Trophoblast cell (in vitro differentiated cells and primary cell): ENCODE data around the gene SLC37A1.

Source experiments
- DNase-seq, 2 donors: peaks; one replicate each; pipeline ENCODE4 v3.0.0-alpha.2; 2016
- H2AFZ ChIP-seq: 2 replicates; pipeline ENCODE4 v1.6.1; 2013; ENCODE audit warnings: low read length, moderate library complexity, mild to moderate bottlenecking; ENCODE audit not compliant: insufficient read depth, poor library complexity
- H2AK5ac ChIP-seq: 2 replicates; pipeline ENCODE4 v1.6.1; 2013; ENCODE audit warnings: mild to moderate bottlenecking, low read length
- H2BK120ac ChIP-seq: 2 replicates; pipeline ENCODE4 v1.6.1; 2013; ENCODE audit warnings: low read length, mild to moderate bottlenecking, moderate library complexity; ENCODE audit not compliant: insufficient read depth, poor library complexity
- H2BK12ac ChIP-seq: 2 replicates; pipeline ENCODE4 v1.6.1; 2013; ENCODE audit warnings: mild to moderate bottlenecking, low read length, moderate library complexity
- H2BK5ac ChIP-seq: 2 replicates; pipeline ENCODE4 v1.6.1; 2013; ENCODE audit warnings: low read length, low read depth, moderate library complexity, mild to moderate bottlenecking; ENCODE audit not compliant: poor library complexity
- H3K14ac ChIP-seq: 2 replicates; pipeline ENCODE4 v1.6.1; 2013; ENCODE audit warnings: mild to moderate bottlenecking, low read length
- H3K18ac ChIP-seq: 2 replicates; pipeline ENCODE4 v1.6.1; 2013; ENCODE audit warnings: mild to moderate bottlenecking, low read length
- H3K23ac ChIP-seq: 2 replicates; pipeline ENCODE4 v1.6.1; 2013; ENCODE audit warnings: low read length
- H3K27ac ChIP-seq: 2 replicates; pipeline ENCODE4 v1.5.1; 2013; ENCODE audit warnings: low read depth, mild to moderate bottlenecking, inconsistent platforms, low read length, moderate library complexity
- H3K27me3 ChIP-seq: 2 replicates; pipeline ENCODE4 v1.6.1; 2013; ENCODE audit warnings: inconsistent platforms, mild to moderate bottlenecking, low read length, moderate library complexity; ENCODE audit not compliant: insufficient read depth
- H3K36me3 ChIP-seq, 2 experiments: 1 replicate in 1 of 2; 2 replicates in 1 of 2; pipeline ENCODE4 v1.6.1; 2013; ENCODE audit warnings: low read length in 2 of 2, mild to moderate bottlenecking in 2 of 2, moderate library complexity in 1 of 2; ENCODE audit not compliant: insufficient read depth in 2 of 2, control insufficient read depth in 1 of 2
- H3K4ac ChIP-seq: 2 replicates; pipeline ENCODE4 v1.6.1; 2013; ENCODE audit warnings: low read depth, mild to moderate bottlenecking, low read length, moderate library complexity
- H3K4me1 ChIP-seq, 2 experiments: 1 replicate in 1 of 2; 2 replicates in 1 of 2; pipeline ENCODE4 v1.6.1; 2013; ENCODE audit warnings: low read length in 2 of 2, mild to moderate bottlenecking in 2 of 2, moderate library complexity in 1 of 2; ENCODE audit not compliant: insufficient read depth in 2 of 2, control insufficient read depth in 1 of 2
- H3K4me2 ChIP-seq: 2 replicates; pipeline ENCODE4 v1.6.1; 2013; ENCODE audit warnings: inconsistent platforms, mild to moderate bottlenecking, low read length, moderate library complexity
- H3K4me3 ChIP-seq: 2 replicates; pipeline ENCODE4 v1.5.1; 2013; ENCODE audit warnings: mild to moderate bottlenecking, low read depth, low read length, inconsistent platforms
- H3K79me1 ChIP-seq: one replicate; pipeline ENCODE4 v1.6.1; 2013; ENCODE audit warnings: low read length
- H3K79me2 ChIP-seq: 2 replicates; pipeline ENCODE4 v1.6.1; 2013; ENCODE audit warnings: low read length, mild to moderate bottlenecking; ENCODE audit not compliant: control insufficient read depth, insufficient read depth, poor library complexity
- H3K9ac ChIP-seq: 2 replicates; pipeline ENCODE4 v1.6.1; 2013; ENCODE audit warnings: mild to moderate bottlenecking, low read length
- H3K9me3 ChIP-seq: 2 replicates; pipeline ENCODE4 v1.6.1; 2013; ENCODE audit warnings: low read depth, mild to moderate bottlenecking, control low read depth, inconsistent platforms, low read length; ENCODE audit not compliant: insufficient read depth
- H4K12ac ChIP-seq: 2 replicates; pipeline ENCODE4 v1.6.1; 2013; ENCODE audit warnings: low read depth, mild to moderate bottlenecking, low read length, moderate library complexity
- H4K8ac ChIP-seq: 2 replicates; pipeline ENCODE4 v1.6.1; 2013; ENCODE audit warnings: low read depth, mild to moderate bottlenecking, low read length, moderate library complexity
- H4K91ac ChIP-seq: one replicate; pipeline ENCODE4 v1.6.1; 2013; ENCODE audit warnings: low read depth, mild to moderate bottlenecking, low read length, moderate library complexity
- WGBS: extraction: QIAGEN DNeasy Blood & Tissue Kit; methylation state at CpG from one replicate; pipeline ENCODE4 v1.1.7; 2013; ENCODE audit warnings: missing lambda C conversion rate; ENCODE audit not compliant: insufficient read length, insufficient coverage; ENCODE audit errors: extremely low coverage; 5-methylcytosine and 5-hydroxymethylcytosine counted together

The SLC37A1 gene

GRCh38 chr21:42492201-42492600, 21.5 kb upstream of the SLC37A1 start:
- no peak for DNase-seq
- Histone ChIP-seq H3K27me3 (no peaks in the 10 kb centered on the region), H4K8ac (no peak overlapping the region), H2BK120ac (no peak overlapping the region), H3K79me1 (no peaks in the 10 kb centered on the region), H3K18ac (no peak overlapping the region), H2BK12ac (no peak overlapping the region), H3K9me3 (peaks cover 2% of the 10 kb centered on the region), H3K14ac (no peak overlapping the region), H2AFZ (no peak overlapping the region), H3K36me3 (no peaks in the 10 kb centered on the region), H4K91ac (no peak overlapping the region), H3K4me2 (no peak overlapping the region), H3K4me3 (no peak overlapping the region), H2AK5ac (no peak overlapping the region), H2BK5ac (no peak overlapping the region), H3K4me1 (peaks cover 4 to 11% of the 10 kb centered on the region in 2 experiments), H3K23ac (no peak overlapping the region), H3K27ac (no peak overlapping the region), H3K79me2 (no peaks in the 10 kb centered on the region), H4K12ac (no peak overlapping the region), H3K4ac (no peak overlapping the region), H3K9ac (no peak overlapping the region)
- WGBS = no CpG with 5 or more reads among the region's 8 CpGs

GRCh38 chr21:42493109-42494060, 20.3 kb upstream of the SLC37A1 start:
- Histone ChIP-seq H3K36me3 (no peaks in the 10 kb centered on the region), H3K27me3 (no peaks in the 10 kb centered on the region), H3K79me1 (no peaks in the 10 kb centered on the region), H2BK120ac (no peak overlapping the region), H3K18ac (no peak overlapping the region), H3K27ac (no peak overlapping the region), H2BK5ac (no peak overlapping the region), H4K8ac (no peak overlapping the region), H3K4ac (no peak overlapping the region), H3K9me3 (peaks cover 2% of the 10 kb centered on the region), H3K23ac (no peak overlapping the region), H3K79me2 (no peaks in the 10 kb centered on the region), H3K14ac (no peak overlapping the region), H4K12ac (no peak overlapping the region), H4K91ac (no peak overlapping the region), H2AFZ (no peak overlapping the region), H3K4me1 (peaks cover 4 to 11% of the 10 kb centered on the region in 2 experiments), H3K4me2 (no peak overlapping the region), H3K4me3 (no peak overlapping the region), H2AK5ac (no peak overlapping the region), H3K9ac (no peak overlapping the region), H2BK12ac (no peak overlapping the region)
- peak; percentile 77 to 92 for DNase-seq
- no CpG with 5 or more reads among the region's 13 CpGs for WGBS

GRCh38 chr21:42495027-42495426, 18.6 kb upstream of the SLC37A1 start:
- no CpG with 5 or more reads among the region's 5 CpGs for WGBS

GRCh38 chr21:42495765-42496119, 17.9 kb upstream of the SLC37A1 start:
- Histone ChIP-seq H3K79me2 (no peaks in the 10 kb centered on the region), H2AK5ac (no peak overlapping the region), H4K91ac (no peak overlapping the region), H4K12ac (no peak overlapping the region), H3K4me2 (peak overlapping the region; percentile 100), H4K8ac (peak overlapping the region; percentile 18), H3K4ac (no peak overlapping the region), H2AFZ (peak overlapping the region; percentile 85), H2BK12ac (no peak overlapping the region), H3K27ac (no peak overlapping the region), H3K9me3 (no peaks in the 10 kb centered on the region), H3K4me1 (peaks cover 4 to 11% of the 10 kb centered on the region in 2 experiments), H2BK120ac (no peak overlapping the region), H3K14ac (no peak overlapping the region), H3K27me3 (no peaks in the 10 kb centered on the region), H3K36me3 (no peaks in the 10 kb centered on the region), H3K18ac (no peak overlapping the region), H3K9ac (no peak overlapping the region), H3K23ac (no peak overlapping the region), H3K79me1 (no peaks in the 10 kb centered on the region), H2BK5ac (no peak overlapping the region), H3K4me3 (peak overlapping the region; percentile 76)
- DNase-seq = peak; percentile 35 to 51
- WGBS = no CpG with 5 or more reads among the region's 18 CpGs

More at GRCh38 chr21:42495027-42495426, 18.6 kb upstream of the SLC37A1 start:
- no peaks in the 10 kb centered on the region for H3K79me2 ChIP-seq
- no peaks in the 10 kb centered on the region for H3K36me3 ChIP-seq
- no peak overlapping the region for H3K18ac ChIP-seq
- no peak overlapping the region for H3K4ac ChIP-seq
- H3K27me3 ChIP-seq = no peaks in the 10 kb centered on the region
- no peak overlapping the region for H2BK5ac ChIP-seq
- H2BK12ac ChIP-seq = no peak overlapping the region
- H3K27ac ChIP-seq = no peak overlapping the region
- H4K12ac ChIP-seq = no peak overlapping the region
- DNase-seq = no peak
- H4K91ac ChIP-seq = no peak overlapping the region
- H3K4me1 ChIP-seq = peaks cover 4 to 11% of the 10 kb centered on the region in 2 experiments
- no peak overlapping the region for H2AK5ac ChIP-seq
- H3K23ac ChIP-seq = no peak overlapping the region
- no peak overlapping the region for H2BK120ac ChIP-seq
- no peak overlapping the region for H4K8ac ChIP-seq
- H3K14ac ChIP-seq = no peak overlapping the region
- H3K4me2 ChIP-seq = no peak overlapping the region
- no peak overlapping the region for H3K9ac ChIP-seq
- no peak overlapping the region for H2AFZ ChIP-seq
- H3K9me3 ChIP-seq = no peaks in the 10 kb centered on the region
- no peaks in the 10 kb centered on the region for H3K79me1 ChIP-seq
- H3K4me3 ChIP-seq = no peak overlapping the region
